ENCODE measurements around the gene ZG16.
"Not testable (repeated sequence)": the region's sequence is repeated elsewhere in the genome, so short reads cannot be mapped to it uniquely, and the experiment has no call there.

ZG16 gene

DNA sequence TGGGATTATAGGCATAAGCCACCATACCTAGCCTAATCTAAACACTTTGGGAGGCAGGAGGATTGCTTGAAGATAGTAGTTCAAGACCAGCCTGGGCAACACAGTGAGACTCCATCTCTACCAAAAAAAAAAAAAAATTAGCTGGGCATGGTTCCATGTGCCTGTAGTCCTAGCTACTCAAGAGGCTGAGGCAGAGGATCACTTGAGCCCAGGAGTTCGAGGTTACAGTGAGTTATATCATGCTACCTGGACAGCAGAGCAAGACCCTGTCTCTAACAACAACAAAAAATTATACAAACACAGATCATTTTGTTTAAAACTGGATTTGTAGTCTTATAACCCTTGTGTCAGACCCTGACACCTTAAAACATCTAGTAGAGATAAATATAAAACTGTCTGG, 24.5 kb upstream of the ZG16 start:
- DNase-seq = no peak

DNA sequence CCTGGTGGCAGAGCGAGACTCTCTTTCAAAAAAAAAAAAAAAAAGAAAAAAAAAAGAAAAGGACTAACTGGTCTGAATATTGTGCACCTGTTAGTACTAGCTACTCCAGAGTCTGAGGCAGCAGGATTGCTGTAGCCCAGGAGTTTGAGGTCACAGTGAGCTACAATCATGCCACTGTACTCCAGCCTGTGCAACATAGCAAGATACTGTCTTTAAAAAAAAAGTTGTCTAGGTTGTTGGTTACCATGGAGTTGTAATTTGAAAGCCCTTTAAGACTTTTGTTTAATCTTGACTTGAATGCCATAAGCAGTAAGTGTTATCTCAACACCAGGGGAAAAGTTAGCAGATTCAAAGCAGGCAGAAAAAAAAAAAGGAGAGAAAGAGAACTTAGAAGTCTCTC, 21.4 kb upstream of the ZG16 start:
- DNase-seq = no peak

DNA sequence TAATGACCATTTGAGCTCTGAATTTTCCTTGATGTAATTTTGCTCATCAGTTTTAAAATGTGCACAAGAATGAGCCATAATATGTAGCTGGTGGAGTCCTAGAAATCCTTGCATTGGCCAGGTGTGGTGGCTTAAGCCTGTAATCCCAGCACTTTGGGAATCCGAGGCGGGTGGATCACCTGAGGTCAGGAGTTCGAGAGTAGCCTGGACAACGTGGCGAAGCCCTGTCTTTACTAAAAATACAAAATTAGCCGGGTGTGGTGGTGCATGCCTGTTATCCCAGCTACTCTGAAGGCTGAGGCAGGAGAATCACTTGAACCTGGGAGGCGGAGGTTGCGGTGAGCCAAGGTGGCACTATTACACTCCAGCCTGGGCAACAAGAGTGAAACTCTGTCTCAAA, 21.0 kb upstream of the ZG16 start:
- DNase-seq = not testable (repeated sequence)

DNA sequence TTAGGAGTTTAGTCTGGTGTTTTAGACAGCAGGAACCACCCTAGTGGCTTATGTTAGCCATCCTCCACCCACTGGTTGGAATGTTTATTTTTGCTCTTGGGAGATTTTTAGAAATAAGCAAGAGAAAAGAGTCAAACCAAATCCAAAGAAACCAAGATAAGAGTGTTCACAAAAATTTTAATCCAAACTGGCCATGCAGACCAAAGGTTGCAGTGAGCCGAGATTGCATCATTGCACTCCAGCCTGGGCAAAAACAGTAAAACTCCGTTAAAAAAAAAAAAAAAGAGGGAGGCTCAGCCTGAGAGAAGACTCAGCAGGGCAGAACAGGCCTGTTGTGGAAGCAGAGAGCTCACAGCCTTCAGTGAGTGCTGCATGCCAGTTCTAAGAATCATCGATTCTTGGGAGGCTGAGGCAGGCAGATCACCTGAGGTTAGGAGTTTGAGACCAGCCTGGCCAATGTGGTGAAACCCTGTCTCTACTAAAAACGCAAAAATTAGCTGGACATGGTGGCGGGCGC, 20.0 kb upstream of the ZG16 start:
- no peak for DNase-seq

DNA sequence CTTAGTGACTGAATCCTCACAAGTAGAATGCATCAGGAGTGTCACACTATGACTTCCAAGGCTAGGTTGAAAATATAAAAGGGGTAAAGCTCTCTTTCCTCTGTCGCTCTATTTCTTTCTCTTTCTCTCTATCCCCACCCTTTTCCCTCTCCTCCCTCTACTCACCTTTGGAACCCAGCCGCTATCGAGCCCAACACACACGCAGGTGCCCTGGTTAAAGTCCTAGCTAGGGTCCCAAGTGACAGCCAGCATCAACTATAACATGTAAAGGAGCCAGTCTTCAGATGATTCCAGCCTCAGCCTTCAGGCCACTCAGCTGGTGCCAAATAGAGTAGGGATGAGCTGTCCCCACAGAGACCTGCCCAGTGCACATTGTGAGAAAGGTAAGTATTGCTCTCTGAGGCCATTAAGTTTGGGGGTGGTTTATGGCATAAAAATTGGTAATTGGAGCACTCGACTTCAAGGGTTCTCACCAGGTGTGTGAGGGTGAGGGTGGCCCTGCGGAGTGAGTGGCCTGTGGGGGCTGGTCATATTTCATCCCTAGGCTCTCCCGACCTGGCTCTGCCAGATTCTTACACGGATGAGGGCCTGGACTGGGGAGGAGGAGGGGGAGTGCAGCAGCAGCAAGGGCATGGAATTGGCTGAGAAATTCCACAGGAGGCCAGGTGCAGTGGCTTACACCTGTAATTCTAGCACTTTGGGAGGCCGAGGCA, 17.3 kb upstream of the ZG16 start:
- no peak for DNase-seq

DNA sequence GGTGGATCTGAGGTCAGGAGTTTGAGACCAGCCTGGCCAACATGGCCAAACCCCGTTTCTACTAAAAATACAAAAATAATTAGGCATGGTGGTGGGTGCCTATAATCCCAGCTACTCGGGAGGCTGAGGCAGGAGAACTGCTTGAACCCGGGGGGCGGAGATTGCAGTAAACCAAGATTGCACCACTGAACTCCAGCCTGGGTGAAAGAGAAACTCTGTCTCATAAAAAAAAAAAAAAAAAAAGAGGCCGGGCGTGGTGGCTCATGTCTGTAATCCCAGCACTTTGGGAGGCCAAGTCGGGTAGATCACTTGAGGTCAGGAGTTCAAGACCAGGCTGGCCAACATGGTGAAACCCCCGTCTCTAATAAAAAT, 16.8 kb upstream of the ZG16 start:
- not testable (repeated sequence) for DNase-seq

DNA sequence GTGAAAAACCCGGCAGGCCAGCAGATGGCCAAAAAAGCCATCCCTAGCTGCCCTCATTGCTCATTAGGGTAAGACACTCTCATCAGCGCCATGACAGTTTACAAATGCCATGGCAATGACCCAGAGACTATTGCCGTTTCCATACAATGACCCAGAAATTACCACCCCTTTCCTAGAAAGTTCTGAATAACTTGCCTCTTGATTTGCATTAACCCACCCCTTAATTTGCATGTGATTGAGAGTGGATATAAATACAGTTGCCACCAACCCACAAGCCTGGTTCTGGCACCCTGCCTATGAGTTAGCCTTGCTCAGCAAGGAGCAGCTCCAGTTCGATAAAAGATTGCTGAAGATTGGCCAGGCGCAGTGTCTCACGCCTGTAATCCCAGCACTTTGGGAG, 16.2 kb upstream of the ZG16 start:
- DNase-seq = no peak

DNA sequence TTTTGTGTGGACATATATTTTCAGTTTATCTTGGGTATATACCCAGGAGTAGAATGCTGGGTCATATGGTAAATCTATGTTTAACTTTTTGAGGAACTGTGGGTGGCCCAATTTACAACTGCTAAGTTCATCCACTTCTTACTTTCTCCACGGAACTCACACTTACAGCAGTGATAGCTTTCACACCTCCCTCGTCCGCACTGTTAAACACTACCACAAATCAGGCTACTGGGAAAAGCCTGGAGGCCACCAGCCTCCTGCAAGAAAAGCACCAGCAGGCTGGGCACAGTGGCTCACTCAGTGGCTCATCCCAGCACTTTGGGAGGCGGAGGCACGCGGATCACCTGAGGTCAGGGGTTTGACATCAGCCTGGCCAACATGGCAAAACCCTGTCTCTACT, 14.7 kb upstream of the ZG16 start:
- no peak for DNase-seq

DNA sequence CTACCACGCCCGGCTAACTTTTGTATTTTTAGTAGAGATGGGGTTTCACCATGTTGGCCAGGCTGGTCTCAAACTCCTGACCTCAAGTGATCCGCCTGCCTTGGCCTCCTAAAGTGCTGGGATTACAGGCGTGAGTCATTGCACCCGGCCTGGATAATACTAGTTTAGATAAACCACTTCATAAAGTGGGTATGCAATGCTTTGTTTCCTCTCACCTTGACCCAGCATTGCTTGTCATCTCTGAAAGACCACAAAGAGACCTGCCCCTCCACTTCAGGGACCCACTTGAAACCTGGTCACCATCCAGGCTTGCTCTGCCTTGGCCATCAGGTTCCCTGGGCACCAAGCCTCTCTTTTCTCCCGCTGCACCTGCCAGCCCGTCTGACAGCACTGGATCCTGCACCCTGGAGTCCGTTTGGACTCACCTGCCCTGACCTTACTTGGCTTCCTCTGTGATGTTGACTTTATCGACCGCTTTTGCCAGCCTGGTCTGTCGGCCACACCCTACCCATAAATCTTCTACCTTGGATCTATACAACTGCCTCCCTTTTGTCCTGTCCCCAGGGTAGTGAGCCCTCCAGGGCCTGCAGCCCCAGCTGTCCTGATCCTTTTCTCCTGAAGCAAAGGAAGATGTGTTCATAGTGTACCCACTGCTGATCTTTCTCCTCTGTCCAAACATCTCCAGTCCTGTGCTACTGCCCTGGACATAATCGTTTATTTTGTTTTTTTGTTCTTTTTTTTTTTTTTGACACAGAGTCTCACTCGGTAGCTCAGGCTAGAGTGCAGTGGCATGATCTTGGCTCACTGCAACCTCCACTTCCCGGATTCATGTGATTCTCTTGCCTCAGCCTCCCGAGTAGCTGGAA, 12.7 kb upstream of the ZG16 start:
- DNase-seq = no peak

DNA sequence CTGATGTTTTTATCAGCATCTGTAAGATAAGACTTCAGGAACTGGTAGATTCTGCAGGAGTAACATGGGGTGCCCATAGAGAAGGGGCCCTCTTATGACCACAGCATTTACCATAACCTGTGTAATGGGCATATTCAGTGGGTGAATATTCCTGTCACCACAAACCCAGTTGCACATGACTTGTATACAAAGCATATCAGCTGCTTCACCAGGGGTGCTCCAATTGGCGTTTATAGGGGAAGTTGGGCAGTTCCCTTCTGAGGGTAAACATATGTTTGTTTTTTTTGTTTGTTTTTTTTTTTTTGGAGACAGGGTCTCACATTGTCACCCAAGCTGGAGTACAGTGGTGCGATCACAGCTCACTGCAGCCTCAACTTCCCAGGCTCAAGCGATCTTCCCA, 11.5 kb upstream of the ZG16 start:
- DNase-seq = no peak

DNA sequence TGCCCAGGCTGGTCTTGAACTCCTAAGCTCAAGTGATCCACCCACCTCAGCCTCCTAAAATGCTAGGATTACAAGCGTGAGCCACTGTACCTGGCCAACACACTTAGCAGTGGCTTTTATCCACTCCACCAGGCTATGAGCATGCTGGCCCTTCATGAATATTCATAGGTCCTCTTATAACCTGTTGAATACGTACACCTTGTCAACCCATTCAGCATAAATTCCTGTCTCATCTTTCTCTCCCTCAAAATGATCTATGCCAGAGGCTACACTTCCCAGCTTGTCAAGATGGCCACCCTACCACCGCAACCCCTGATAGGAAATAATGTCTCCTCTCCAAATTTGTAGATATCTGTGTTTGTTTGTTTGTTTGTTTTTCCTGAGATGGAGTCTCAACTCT, 11.0 kb upstream of the ZG16 start:
- no peak for DNase-seq

DNA sequence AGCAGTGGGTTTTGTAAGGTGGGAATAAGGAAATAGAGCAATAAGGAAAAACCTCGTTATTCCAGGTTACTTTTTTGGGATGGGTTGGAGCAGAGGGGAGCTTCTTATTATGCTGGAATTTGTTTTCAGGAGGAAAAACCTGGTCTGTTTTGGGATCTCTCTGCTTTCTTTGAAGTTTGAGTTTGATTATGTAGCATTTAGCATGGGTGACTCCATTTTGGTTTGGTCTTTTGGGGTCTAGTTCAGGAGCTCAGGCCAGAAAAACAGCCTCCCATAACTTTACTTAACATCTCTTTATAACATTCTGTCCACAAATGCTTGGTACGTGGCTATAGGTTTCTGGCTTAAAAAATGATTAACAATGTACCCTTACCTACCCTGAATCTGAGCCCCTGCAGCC, 8.5 kb upstream of the ZG16 start:
- DNase-seq = no peak

DNA sequence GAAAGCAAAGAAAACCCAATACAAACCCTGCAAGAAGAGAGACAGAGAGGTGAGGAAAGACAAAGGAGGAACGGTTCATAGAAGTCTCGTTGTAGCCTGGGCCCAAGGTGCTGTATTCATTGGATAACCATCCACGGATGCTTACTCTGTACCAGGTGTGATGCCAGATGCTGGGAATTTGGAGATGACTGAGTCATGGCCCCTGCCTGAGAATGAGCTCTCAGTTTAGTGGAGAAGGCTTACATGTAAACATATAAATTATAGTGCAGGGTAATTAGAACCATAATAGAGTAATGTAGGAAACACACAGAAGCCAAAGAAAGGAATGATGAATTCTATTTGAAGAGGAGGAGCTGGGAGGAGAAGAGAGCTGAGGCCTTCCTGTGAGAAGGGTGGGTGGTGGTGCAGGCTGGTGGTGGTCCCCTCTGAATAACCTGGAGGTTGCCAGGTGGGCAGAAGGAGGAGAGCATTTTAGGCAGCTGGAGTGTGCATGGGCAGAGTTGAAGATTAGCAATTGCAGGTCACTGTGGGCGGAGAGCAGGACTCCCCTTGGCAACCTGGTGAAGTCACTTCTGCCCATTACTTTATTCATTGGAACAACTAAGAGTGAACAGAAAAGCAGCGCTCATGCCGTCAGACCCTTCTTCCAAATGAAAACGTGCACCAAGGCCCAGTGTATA, 7.7 kb upstream of the ZG16 start:
- DNase-seq = no peak

DNA sequence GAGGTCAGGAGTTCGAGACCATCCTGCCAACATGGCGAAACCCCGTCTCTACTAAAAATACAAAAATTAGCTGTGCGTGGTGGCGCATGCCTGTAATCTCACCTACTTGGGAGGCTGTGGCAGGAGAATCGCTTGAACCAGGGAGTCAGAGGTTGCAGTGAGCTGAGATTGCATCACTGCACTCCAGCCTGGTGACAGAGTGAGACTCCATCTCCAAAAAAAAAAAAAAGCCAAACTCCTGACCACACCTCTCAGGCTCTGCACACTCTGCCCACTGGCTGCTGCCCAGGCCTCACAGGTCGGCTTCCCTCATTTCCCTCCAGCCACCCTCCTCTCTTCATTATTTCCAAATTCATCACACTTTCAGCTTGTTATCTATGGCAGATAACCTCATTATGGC, 5.7 kb upstream of the ZG16 start:
- DNase-seq = not testable (repeated sequence)

DNA sequence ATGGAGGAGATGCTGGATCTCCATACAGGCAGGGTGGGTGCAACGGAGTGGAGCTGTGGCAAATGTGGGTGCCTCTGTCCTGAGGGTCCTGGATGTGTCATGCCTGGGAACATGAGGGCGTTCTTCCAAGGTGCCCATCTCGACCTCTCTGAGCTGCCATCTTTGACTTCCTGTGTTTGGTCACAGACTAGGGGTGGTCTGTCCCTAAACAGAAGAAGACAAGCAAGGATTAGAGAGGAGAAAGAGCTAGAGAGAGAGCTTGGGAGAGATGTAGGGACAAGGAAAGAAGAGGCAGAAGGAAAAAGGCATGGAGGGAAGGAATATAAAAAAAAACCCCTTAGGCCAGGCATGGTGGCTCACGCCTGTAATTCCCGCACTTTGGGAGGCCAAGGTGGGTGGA, 3.3 kb upstream of the ZG16 start:
- DNase-seq = no peak

DNA sequence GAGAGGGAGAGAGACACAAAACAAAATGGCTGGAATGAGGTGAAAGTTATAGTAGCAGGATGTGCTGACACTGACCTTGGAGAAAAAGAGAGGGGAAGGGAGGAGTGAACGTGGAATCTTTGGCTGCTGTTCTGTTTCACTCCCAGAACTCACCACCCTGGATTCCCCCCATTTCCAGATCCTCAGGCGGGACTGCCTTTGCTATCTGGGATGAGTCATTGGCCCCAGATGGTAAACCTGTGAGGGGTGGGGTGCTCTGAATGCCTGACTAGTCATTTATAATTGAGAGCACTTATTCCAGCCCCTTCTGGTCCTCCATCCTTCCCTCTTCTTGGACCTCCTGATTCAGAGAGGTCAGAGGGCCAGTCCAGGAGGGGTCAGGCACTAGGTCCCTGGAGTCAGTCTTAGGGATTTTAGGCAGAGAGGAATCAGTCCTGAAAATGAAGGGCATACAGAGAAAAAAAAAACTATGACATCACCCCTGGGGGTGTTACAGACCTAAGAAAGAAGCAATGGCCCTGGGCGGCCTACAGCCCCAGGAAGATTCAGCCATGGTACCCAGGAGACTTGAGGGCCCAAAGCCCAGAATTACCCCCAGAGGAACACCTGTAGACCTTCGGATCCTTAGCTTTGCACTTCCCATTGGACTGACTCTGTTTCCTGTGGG, 2.2 kb upstream of the ZG16 start:
- no peak for DNase-seq

DNA sequence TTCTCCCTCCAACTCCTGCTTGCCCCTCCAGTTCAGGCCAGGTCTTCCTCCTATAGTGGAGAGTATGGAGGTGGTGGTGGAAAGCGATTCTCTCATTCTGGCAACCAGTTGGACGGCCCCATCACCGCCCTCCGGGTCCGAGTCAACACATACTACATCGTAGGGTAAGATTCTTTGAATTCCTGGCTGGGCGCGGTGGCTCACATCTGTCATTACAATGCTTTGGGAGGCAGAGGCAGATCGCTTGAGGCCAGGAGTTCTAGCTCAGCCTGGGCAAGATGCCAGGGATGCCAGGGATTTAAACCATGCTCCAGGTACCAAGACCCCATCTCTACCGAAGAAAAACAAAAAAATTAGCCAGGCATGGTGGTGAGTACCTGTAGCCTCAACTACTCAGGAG, 1.4 kb downstream of the ZG16 start:
- no peak for DNase-seq

DNA sequence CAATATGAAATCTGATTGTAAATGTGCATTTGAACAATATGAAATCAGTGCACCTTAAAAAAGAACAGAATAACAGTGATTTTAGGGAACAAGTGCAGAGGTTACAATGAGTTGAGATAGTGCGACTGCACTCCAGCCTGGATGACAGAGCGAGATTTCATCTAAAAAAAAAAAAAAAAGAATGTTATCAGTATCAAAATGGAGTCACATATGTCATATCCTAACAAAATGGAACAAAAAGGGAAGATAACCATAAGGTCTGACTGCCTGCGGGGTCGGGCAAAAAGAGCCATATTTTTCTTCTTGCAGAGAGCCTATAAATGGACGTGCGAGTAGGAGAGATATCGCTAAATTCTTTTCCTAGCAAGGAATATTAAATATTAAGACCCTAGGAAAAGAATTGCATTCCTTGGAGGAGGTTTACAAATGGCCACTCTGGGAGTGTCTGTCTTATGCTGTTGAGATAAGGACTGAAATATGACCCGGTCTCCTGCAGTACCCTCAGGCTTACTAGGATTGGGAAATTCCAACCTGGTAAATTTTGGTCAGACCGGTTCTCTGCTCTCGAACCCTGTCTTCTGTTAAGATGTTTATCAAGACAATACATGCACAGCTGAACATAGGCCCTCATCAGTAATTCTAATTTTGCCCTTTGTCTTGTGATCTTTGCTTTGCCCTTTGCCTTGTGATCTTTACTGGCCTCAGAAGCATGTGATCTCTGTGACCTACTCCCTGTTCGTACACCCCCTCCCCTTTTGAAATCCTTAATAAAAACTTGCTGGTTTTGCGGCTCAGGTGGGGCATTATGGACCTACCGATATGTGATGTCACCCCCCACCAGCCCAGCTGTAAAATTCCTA, 5.3 kb downstream of the ZG16 start:
- DNase-seq = not testable (repeated sequence)

DNA sequence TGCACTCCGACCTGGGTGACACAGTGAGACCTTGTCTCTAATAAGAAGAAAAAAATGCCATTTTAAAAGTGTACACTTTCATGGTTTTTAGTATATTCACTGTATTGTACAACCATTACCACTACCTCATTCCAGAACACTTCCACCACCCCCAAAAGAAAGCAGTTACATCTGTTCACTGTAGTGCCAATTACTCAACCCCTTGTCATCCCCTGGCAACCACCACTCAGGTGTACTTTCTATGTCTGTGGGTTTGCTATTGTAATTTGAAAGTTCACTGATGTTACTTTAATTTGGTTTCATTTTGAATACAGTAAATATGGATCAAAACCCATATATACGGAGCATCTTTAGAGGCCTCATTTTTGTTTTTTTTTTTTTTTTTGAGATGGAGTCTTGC, 6.1 kb downstream of the ZG16 start:
- DNase-seq = no peak

DNA sequence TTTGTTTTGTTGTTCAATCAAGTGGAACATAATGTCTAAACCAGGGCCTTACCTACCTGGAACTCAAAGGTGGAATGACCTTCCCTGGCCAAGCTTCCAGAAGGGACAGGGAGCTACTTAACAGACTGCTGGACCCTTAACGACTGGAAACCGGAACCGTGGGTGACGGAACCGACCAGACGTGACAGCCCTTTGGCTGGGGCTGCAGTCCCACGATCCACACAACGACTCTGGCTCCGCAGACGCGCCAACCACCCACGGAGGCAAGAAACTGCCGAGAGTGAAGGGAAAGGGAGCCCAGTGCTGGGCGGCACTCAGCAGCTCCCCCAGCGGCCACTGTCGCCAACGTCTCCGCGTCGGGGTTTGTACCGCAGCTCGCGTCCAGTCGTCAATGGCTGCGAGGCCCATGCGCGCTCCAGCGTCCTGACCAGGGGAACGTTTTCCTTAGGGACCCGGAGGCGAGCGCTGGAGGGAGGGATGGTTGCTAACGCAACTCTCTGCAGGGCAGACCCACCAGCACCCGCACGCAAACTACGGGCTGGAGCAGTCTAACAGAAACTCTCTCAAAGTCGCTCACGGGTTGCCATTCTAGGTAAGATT, 6.9 kb downstream of the ZG16 start:
- no peak for DNase-seq

DNA sequence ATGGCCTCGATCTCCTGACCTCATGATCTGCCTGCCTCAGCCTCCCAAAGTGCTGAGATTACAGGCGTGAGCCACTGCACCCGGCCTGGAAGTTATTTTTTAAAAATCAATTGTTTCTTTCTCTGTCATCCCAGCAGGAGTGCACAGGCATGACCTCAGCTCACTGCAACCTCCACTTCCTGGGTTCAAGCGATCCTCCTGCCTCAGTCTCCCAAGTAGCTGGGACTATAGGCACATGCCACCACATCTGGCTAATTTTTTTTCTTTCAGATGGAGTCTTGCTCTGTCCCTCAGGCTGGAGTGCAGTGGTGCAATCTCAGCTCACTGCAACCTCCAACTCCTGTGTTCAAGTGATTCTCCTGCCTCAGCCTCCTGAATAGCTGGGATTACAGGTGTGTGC, 9.1 kb downstream of the ZG16 start:
- not testable (repeated sequence) for DNase-seq

DNA sequence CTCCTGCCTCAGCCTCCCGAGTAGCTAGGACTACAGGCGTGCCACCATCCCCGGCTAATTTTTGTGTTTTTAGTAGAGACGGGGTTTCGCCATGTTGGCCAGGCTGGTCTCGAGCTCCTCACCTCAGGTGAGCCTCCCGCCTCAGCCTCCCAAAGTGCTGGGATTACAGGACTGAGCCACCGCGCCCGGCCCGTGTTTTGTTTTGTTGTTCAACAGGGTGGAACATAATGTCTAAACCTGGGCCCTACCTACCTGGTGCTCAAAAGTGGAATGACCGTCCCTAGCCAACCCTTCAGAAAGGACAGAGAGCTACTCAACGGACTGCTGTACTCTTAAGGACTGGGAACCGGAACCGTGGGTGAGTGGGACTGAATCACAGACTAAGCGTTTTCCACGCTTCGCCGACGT, 11.7 kb downstream of the ZG16 start:
- no peak for DNase-seq

Data from KG1 (cell line).